ENCODE measurements around the gene SASH1. TPM values are rescaled to one million over a fixed set of nuclear protein-coding genes. Genes with fewer than 3 reads are reported as not detected.

The SASH1 gene
- total RNA-seq, 1 experiment from 2014 or later, result 9.8 TPM

DNA sequence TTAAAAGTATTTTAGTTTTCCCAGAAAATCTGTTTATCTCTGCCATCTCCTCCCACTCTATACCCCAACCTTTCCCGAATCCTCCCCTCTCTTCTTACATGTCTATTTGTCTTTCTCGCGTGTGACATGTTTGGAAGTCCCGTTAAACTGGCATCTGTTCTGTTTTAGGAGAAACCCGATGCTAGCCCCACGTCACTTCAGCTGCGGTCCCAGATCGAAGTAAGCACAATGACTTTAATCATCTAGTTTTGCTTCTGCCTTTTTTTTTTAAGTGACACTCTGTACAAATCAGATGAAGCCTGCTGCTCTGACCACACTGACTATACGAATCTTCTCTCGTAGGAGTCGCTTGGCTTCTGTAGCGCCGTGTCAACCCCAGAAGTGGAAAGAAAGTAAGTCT lies 97.4 kb downstream of the SASH1 start:
- no peak overlapping the region for H3K9ac ChIP-seq (ENCODE audit: low read length)
- H3K4me3 ChIP-seq (ENCODE audit: low read length), result no peak overlapping the region
- TF ChIP-seq EZH2phosphoT487 (IDR thresholded peaks at IDR 0.05; ENCODE audit: borderline replicate concordance, low read length) (no peak), EZH2 (IDR thresholded peaks at IDR 0.05; ENCODE audit: low read length, unreplicated experiment) (no peak)
- TF ChIP-seq, protein P1, sequence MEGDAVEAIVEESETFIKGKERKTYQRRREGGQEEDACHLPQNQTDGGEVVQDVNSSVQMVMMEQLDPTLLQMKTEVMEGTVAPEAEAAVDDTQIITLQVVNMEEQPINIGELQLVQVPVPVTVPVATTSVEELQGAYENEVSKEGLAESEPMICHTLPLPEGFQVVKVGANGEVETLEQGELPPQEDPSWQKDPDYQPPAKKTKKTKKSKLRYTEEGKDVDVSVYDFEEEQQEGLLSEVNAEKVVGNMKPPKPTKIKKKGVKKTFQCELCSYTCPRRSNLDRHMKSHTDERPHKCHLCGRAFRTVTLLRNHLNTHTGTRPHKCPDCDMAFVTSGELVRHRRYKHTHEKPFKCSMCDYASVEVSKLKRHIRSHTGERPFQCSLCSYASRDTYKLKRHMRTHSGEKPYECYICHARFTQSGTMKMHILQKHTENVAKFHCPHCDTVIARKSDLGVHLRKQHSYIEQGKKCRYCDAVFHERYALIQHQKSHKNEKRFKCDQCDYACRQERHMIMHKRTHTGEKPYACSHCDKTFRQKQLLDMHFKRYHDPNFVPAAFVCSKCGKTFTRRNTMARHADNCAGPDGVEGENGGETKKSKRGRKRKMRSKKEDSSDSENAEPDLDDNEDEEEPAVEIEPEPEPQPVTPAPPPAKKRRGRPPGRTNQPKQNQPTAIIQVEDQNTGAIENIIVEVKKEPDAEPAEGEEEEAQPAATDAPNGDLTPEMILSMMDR (conservative IDR thresholded peaks at IDR 0.05; ENCODE audit: low read depth, low read length), result no peak
- no peaks in the 10 kb centered on the region for H3K27me3 ChIP-seq (ENCODE audit: low read length)
- H3F3A ChIP-seq (ENCODE audit: low read length, unreplicated experiment), result peaks cover 7% of the 10 kb centered on the region
- peaks cover 32% of the 10 kb centered on the region for H3K4me1 ChIP-seq (ENCODE audit: insufficient read depth, low read length)
- ChIA-PET POLR2A (ENCODE audit: unreplicated experiment) (no interaction called here), CTCF (no interaction called here)
- H3K9me3 ChIP-seq (ENCODE audit: low read length), result no peaks in the 10 kb centered on the region
- ATAC-seq (no peak), DNase-seq (no peak)
- no peaks in the 10 kb centered on the region for H3K9me2 ChIP-seq (replicated peaks; ENCODE audit: low read length)
- no peaks in the 10 kb centered on the region for H4K20me1 ChIP-seq (ENCODE audit: low read length)
- no peak overlapping the region for H3K4me2 ChIP-seq (ENCODE audit: low read length)
- H3K36me3 ChIP-seq (ENCODE audit: low read depth, low read length), result no peaks in the 10 kb centered on the region
- BruUV-seq (replicated peaks), result no TSS peak
- no peak overlapping the region for H3K27ac ChIP-seq (ENCODE audit: low read length)
- no peak overlapping the region for H2AFZ ChIP-seq (ENCODE audit: low read length)
- H3K79me2 ChIP-seq (ENCODE audit: low read length), result no peaks in the 10 kb centered on the region
- intact Hi-C loops (cut with micrococcal nuclease), result loop anchor here (2.0 to 5.0 kb wide), 3 partner anchors 33 to 247 kb away; partner anchors contain the start of gene SASH1

DNA sequence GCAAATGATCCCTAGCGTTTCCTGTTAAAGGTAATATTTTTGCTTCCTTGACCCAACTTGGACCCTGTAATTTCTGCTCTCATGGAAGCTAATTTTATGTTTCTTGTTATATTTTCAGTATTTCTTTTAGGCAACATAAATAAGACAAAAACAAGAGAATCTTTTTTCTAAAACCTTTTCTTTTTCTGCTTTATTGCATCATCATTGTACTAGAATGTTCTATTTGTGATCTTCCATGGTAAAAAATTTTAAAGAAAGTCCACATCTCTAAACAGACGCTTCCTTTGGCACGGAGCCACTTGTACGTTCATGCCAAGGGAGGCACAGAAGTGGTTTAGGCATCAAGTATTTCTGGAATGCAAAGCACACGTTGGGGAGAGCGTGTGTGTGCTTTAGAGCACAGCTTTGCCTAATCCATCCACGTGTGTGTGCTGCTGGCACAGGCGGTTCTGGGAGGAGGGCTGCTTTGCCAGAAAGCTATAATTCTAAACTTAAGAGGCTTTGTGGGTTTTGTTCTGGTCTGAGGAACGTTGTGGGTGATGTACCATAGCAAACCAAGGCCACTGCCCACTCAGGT lies 98.3 kb downstream of the SASH1 start:
- H3K36me3 ChIP-seq (ENCODE audit: low read depth, low read length), result no peaks in the 10 kb centered on the region
- TF ChIP-seq EZH2 (IDR thresholded peaks at IDR 0.05; ENCODE audit: low read length, unreplicated experiment), result no peak
- TF ChIP-seq, protein P1 (conservative IDR thresholded peaks at IDR 0.05; ENCODE audit: low read depth, low read length), result no peak
- TF ChIP-seq EZH2phosphoT487 (IDR thresholded peaks at IDR 0.05; ENCODE audit: borderline replicate concordance, low read length), result no peak
- peak; percentile 93 for DNase-seq
- no peaks in the 10 kb centered on the region for H3K9me3 ChIP-seq (ENCODE audit: low read length)
- H2AFZ ChIP-seq (ENCODE audit: low read length), result peak overlapping the region; percentile 71
- no peaks in the 10 kb centered on the region for H4K20me1 ChIP-seq (ENCODE audit: low read length)
- peak overlapping the region; percentile 85 for H3K4me2 ChIP-seq (ENCODE audit: low read length)
- H3K9ac ChIP-seq (ENCODE audit: low read length), result peak overlapping the region; percentile 77
- peak; percentile 80 for ATAC-seq
- intact Hi-C loops (cut with micrococcal nuclease), result loop anchor here (1.0 to 5.0 kb wide), 4 partner anchors 34 to 248 kb away; partner anchors contain the start of gene SASH1
- peak overlapping the region; percentile 99 for H3K27ac ChIP-seq (ENCODE audit: low read length)
- CTCF ChIA-PET, result no interaction called here
- H3K4me3 ChIP-seq (ENCODE audit: low read length), result peak overlapping the region; percentile 55; the same call in 1 of the 2 replicates
- H3K4me1 ChIP-seq (ENCODE audit: insufficient read depth, low read length), result peaks cover 40% of the 10 kb centered on the region
- H3K27me3 ChIP-seq (ENCODE audit: low read length), result no peaks in the 10 kb centered on the region
- H3F3A ChIP-seq (ENCODE audit: low read length, unreplicated experiment), result peaks cover 7% of the 10 kb centered on the region
- no peaks in the 10 kb centered on the region for H3K79me2 ChIP-seq (ENCODE audit: low read length)
- POLR2A ChIA-PET (ENCODE audit: unreplicated experiment), result no interaction called here
- BruUV-seq (replicated peaks), result TSS peak; percentile 91
- no peaks in the 10 kb centered on the region for H3K9me2 ChIP-seq (replicated peaks; ENCODE audit: low read length)

DNA sequence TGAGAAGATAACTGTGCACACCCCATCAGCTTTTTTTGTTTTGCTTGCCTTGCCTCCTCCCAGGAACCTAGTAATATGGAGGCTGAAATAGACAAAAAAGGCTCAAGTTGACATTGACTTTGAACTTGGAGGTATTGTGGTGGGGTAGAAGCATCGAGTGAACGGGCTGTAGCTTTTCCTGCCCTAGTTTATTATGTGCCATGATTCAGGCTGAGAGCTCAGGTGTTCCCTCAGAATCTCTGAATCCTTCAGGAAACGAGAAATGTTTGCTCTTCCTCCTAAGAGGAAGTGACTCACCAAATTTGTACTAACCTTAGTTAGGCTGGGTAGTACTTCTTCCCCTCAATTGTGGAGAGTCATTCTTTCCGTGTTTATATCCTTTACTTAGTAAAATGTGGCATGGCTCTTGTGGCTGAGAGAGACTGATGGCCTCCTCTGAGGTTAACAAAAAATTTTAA lies 98.8 kb downstream of the SASH1 start:
- peak; percentile 91 for ATAC-seq
- Histone ChIP-seq H3K9me3 (ENCODE audit: low read length) (no peaks in the 10 kb centered on the region), H4K20me1 (ENCODE audit: low read length) (no peaks in the 10 kb centered on the region), H3F3A (ENCODE audit: low read length, unreplicated experiment) (peaks cover 7% of the 10 kb centered on the region), H3K27ac (ENCODE audit: low read length) (peak overlapping the region; percentile 99), H2AFZ (ENCODE audit: low read length) (peak overlapping the region; percentile 71), H3K79me2 (ENCODE audit: low read length) (no peaks in the 10 kb centered on the region), H3K4me2 (ENCODE audit: low read length) (peak overlapping the region; percentile 85), H3K27me3 (ENCODE audit: low read length) (no peaks in the 10 kb centered on the region), H3K9me2 (replicated peaks; ENCODE audit: low read length) (no peaks in the 10 kb centered on the region), H3K4me1 (ENCODE audit: insufficient read depth, low read length) (peaks cover 43% of the 10 kb centered on the region), H3K9ac (ENCODE audit: low read length) (peak overlapping the region; percentile 77), H3K36me3 (ENCODE audit: low read depth, low read length) (no peaks in the 10 kb centered on the region), H3K4me3 (ENCODE audit: low read length) (peak overlapping the region; percentile 55; the same call in 1 of the 2 replicates)
- intact Hi-C loops (cut with micrococcal nuclease), result loop anchor here (1.0 to 5.0 kb wide), 4 partner anchors 34 to 249 kb away; partner anchors contain the start of gene SASH1
- BruUV-seq (replicated peaks), result TSS peak; percentile 53
- POLR2A ChIA-PET (ENCODE audit: unreplicated experiment), result no interaction called here
- TF ChIP-seq EZH2phosphoT487 (IDR thresholded peaks at IDR 0.05; ENCODE audit: borderline replicate concordance, low read length), result no peak
- TF ChIP-seq, protein P1 (conservative IDR thresholded peaks at IDR 0.05; ENCODE audit: low read depth, low read length), result no peak
- TF ChIP-seq EZH2 (IDR thresholded peaks at IDR 0.05; ENCODE audit: low read length, unreplicated experiment), result no peak
- peak; percentile 95 for DNase-seq
- CTCF ChIA-PET, result no interaction called here

Data from PC-3 (cell line).